Liver (tissue), 3 donors: ENCODE results near the gene ZFYVE28.

Source experiments
- CTCF ChIP-seq: fragments of 150-350 bp; IDR thresholded peaks from 2 replicates; pipeline ENCODE4 v1.5.1; 2017; ENCODE audit warnings: improper control_type of control experiment, low read depth, low read length; ENCODE audit not compliant: missing input control
- RAD21 ChIP-seq, 2 donors: IDR thresholded peaks; 2 replicates each; pipeline ENCODE4 v1.6.1; 2016; ENCODE audit warnings: antibody characterized with exemption in 2 of 2, mild to moderate bottlenecking in 2 of 2
- TF ChIP-seq, protein P1 (sequence below): IDR thresholded peaks from 2 replicates; pipeline ENCODE4 v1.6.1; 2016; ENCODE audit warnings: antibody characterized with exemption
- donor health status: healthy.
- donor health status: healthy.

- TF ChIP-seq CTCF (no peak), RAD21 (IDR thresholded peaks at IDR 0.05) (no peak)
- TF ChIP-seq, protein P1, sequence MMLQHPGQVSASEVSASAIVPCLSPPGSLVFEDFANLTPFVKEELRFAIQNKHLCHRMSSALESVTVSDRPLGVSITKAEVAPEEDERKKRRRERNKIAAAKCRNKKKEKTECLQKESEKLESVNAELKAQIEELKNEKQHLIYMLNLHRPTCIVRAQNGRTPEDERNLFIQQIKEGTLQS: no peak
Measured at GRCh38 chr4:2443061-2443730, 24.8 kb upstream of the ZFYVE28 start.
